ENCODE data around the gene CCDC82.
A peak's percentile ranks its signal among the peaks of the same experiment; 100 is the strongest.

DNA sequence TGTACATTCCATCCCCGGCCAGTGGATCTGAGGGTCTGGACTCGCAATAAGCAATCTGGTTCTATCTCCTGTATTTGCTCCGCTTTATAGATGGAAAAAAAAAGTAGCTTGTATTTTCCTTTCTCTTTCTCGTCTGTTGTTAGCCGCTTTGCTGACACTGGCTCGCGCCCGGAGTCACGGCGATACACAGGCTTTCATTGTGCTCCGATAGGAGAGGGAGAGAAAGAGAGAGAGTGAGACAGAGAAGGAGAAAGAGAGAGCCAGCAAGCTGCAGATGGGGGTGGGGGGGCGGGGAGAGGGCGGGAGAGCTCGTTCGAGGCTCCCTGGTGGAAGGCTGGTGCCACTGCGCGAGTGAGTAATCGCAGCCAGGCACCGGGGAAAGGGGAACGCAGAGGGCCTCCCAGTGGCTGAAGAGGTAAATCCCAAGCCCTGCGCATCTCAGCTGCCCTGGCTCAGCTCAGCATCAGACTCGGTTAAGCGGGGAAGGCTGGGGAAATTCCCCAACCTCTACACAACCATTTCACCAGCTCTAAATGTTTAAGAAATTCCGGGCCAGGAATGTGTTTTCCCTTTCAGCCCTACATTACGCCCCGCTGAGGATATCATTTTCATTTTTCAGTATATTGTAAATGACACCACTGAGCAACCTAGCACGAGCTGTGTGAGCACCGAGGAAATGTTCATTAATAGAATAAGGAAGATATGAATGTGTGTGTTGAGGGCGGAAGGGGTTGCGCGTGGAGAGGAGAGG lies 46.6 kb downstream of the CCDC82 start, which contains the start of gene MAML2:
- peak in 1 of 2 donors; percentile 6 for TF ChIP-seq POLR2A (IDR thresholded peaks at IDR 0.05)
- TF ChIP-seq CTCF (IDR thresholded peaks at IDR 0.05) = peak; percentile 91 to 100 (median 96)

All from uterus (tissue), 2 donors.